Kidney (tissue), 14 donors: Measurements from ENCODE around the gene DYNC1I1. TPM values are rescaled to one million over a fixed set of nuclear protein-coding genes. Genes with fewer than 3 reads are reported as not detected.

ENCODE experiments used
- DNase-seq, 5 donors: peaks; one replicate each; pipeline ENCODE4 v3.0.0-alpha.2; 2013 to 2020
- FAIRE-seq: peaks from 2 replicates; lab custom pipeline; 2012; peaks lifted over from hg19 to GRCh38; lab: Jason Lieb, UNC
- H3K27ac ChIP-seq, 2 donors: one replicate each; pipeline ENCODE4 v1.7.0; 2013; ENCODE audit warnings: low read depth in 2 of 2, low read length in 2 of 2, inconsistent platforms in 1 of 2
- H3K27me3 ChIP-seq: one replicate; pipeline ENCODE4 v1.7.1; 2013; ENCODE audit warnings: low read length, inconsistent platforms; ENCODE audit not compliant: control insufficient read depth, insufficient read depth
- H3K36me3 ChIP-seq, 3 donors: one replicate each; pipeline versions ENCODE4 v1.7.0 to v1.7.1; 2013; ENCODE audit warnings: low read length in 3 of 3, control low read depth in 1 of 3, inconsistent platforms in 1 of 3; ENCODE audit not compliant: insufficient read depth in 3 of 3, control insufficient read depth in 2 of 3
- H3K4me1 ChIP-seq, 3 donors: one replicate each; pipeline versions ENCODE4 v1.7.0 to v1.7.1; 2013; ENCODE audit warnings: low read length in 3 of 3, inconsistent platforms in 1 of 3, low read depth in 1 of 3; ENCODE audit not compliant: control insufficient read depth in 2 of 3, insufficient read depth in 2 of 3
- H3K4me3 ChIP-seq, 3 donors: one replicate each; pipeline versions ENCODE4 v1.7.0 to v1.8.1; 2013; ENCODE audit warnings: low read length in 3 of 3, control low read depth in 1 of 3, inconsistent platforms in 1 of 3
- H3K9ac ChIP-seq, 3 donors: one replicate each; pipeline versions ENCODE4 v1.7.0 to v1.7.1; 2013; ENCODE audit warnings: low read length in 3 of 3, control low read depth in 1 of 3, inconsistent platforms in 1 of 3
- H3K9me3 ChIP-seq, 3 donors: one replicate each; pipeline versions ENCODE4 v1.7.0 to v1.7.1; 2013; ENCODE audit warnings: low read length in 3 of 3, control low read depth in 1 of 3, inconsistent platforms in 1 of 3; ENCODE audit not compliant: control insufficient read depth in 2 of 3, insufficient read depth in 1 of 3
- CTCF ChIP-seq: IDR thresholded peaks from 3 replicates; pipeline ENCODE4 v1.5.1; 2012; ENCODE audit warnings: mild to moderate bottlenecking, moderate library complexity, borderline replicate concordance; ENCODE audit not compliant: insufficient read depth; ENCODE audit errors: extremely low read depth
- intact Hi-C: fragments of 100-400 bp; cut with DNase I; formaldehyde crosslinking; loops from one replicate; pipeline ENCODE4 v1.11.1; 2022
- polyA plus RNA-seq: library from polyadenylated mRNA; stranded (reverse); fragments of 350-450 nt; fragmentation: Illumina TruSeq; extraction: RNeasy Lipid Tissue Mini Kit (QIAGEN cat#74804); gene quantifications from one replicate; pipeline ENCODE4 v1.2.3, GENCODE V29; 2014; ENCODE audit warnings: low read depth, low replicate concordance; ENCODE audit not compliant: insufficient read depth
- total RNA-seq: library from RNA; stranded (reverse); fragmentation: NEBNext Ultra II Directional; extraction: Animal tissue kit (Norgen Biotek cat#: 25700); gene quantifications from one replicate; pipeline ENCODE4 v1.2.1, GENCODE V29; 2021
- donor health status: control.
- donor health status: control.
- donor health status: control.
- donor health status: control.
- donor health status: control.
- donor health status: DM: yes; HTN: yes; CAD: no.
- donor health status: Normal renal cell carcinoma (clear cell type).

Gene DYNC1I1
- total and polyA plus RNA-seq, 2 donors from 2014 or later: 2.3 to 2.6 TPM

DNA sequence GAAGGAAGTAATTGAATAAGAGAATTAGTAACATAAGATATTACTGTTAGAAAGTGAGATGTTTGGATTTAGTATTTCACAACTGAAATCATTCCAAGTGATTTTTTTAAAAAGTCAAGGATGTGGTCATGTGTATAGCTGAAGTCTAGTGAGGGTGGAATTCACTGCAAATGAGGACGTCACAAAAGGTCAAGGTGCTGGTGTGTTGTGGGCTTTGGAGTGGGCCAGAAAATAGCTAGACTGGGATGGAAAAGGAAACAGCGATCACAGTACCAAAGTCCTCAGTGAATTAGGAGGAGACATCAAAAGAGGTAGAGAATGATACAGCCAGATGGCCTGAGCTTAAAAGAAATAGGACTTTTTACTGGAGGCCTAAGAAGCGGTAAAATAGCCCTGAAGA is 272.8 kb downstream of the DYNC1I1 start:
- no peak overlapping the region for H3K9ac ChIP-seq
- H3K4me1 ChIP-seq: no peaks in the 10 kb centered on the region
- intact Hi-C loops: no loop called here
- H3K36me3 ChIP-seq: no peaks in the 10 kb centered on the region
- no peaks in the 10 kb centered on the region for H3K27me3 ChIP-seq
- DNase-seq (no peak), FAIRE-seq (no peak)
- no peaks in the 10 kb centered on the region for H3K9me3 ChIP-seq
- H3K27ac ChIP-seq: no peak overlapping the region
- TF ChIP-seq CTCF: no peak
- no peak overlapping the region for H3K4me3 ChIP-seq

GRCh38 chr7:96045919-96046318 is 273.6 kb downstream of the DYNC1I1 start:
- Histone ChIP-seq H3K27ac (no peak overlapping the region), H3K4me3 (no peak overlapping the region), H3K9me3 (no peaks in the 10 kb centered on the region), H3K27me3 (no peaks in the 10 kb centered on the region), H3K9ac (no peak overlapping the region), H3K4me1 (no peaks in the 10 kb centered on the region), H3K36me3 (no peaks in the 10 kb centered on the region)
- FAIRE-seq (no peak), DNase-seq (peak in 1 of 5 donors; percentile 8)
- TF ChIP-seq CTCF: no peak
- intact Hi-C loops: no loop called here

DNA sequence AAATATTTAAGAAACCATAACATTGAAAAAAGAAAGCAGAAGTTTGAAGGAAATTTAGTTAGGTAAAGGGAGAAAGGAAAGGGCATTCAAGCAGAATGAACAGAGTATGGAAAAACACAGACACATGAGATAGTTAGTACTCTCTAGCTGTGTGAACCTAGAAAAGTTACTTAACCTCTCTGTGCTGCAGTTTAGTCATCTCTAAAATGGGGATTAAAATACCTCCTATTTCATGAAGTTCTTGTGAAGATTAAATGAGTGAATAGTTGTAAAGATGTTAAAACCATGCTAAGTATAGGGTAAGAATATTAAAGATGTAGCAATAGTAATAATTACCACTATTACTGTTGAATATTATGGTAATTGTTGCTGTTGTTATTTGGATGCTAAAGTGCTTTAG is 279.9 kb downstream of the DYNC1I1 start:
- H3K27me3 ChIP-seq: no peaks in the 10 kb centered on the region
- intact Hi-C loops: no loop called here
- TF ChIP-seq CTCF: no peak
- no peaks in the 10 kb centered on the region for H3K9me3 ChIP-seq
- no peak for DNase-seq
- FAIRE-seq: no peak
- no peaks in the 10 kb centered on the region for H3K4me1 ChIP-seq
- H3K4me3 ChIP-seq: no peak overlapping the region
- H3K27ac ChIP-seq: no peak overlapping the region
- H3K36me3 ChIP-seq: no peaks in the 10 kb centered on the region
- no peak overlapping the region for H3K9ac ChIP-seq

DNA sequence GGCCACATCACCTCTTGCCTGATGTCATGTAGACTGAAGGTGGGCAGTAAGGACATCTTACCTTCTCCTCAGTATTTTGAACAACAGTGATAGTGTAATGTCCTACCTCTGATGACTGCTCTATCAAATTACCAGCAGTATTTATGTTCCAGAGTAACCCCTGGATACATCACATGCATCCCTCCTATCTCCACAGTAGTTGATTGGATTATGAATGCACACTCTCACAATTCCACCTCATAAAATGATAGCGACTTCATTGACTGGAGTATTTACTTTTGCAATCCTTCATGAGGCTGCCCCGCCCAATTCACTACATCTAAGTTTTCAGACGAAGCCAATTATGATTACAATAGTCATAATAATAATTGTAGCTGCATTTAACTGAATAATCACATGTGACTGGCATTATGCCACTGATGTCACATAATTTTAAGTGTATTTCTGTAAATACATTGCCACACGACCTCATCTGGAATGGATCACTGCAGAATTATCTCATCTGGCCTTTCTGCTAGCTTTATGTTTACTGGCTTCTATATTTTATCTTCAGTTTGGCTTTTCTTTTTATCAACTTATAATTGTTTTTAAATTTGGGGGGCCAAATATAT is 280.6 kb downstream of the DYNC1I1 start:
- no peak for TF ChIP-seq CTCF
- Histone ChIP-seq H3K27ac (no peak overlapping the region), H3K9me3 (no peaks in the 10 kb centered on the region), H3K36me3 (no peaks in the 10 kb centered on the region), H3K27me3 (no peaks in the 10 kb centered on the region), H3K4me3 (no peak overlapping the region), H3K4me1 (no peaks in the 10 kb centered on the region), H3K9ac (no peak overlapping the region)
- FAIRE-seq (no peak), DNase-seq (no peak)
- intact Hi-C loops: no loop called here
